Measurements from ENCODE around the gene APOF. TPM values are rescaled to one million over a fixed set of nuclear protein-coding genes. Genes with fewer than 3 reads are reported as not detected.
A peak's percentile ranks its signal among the peaks of the same experiment; 100 is the strongest.

Gene APOF
- total and polyA plus RNA-seq, 10 of the 15 experiments (the other 5 are each of a cell fraction or from before 2014, with no cell fraction given), result 0.04 to 0.19 (median 0.11) TPM; not detected in 5

DNA sequence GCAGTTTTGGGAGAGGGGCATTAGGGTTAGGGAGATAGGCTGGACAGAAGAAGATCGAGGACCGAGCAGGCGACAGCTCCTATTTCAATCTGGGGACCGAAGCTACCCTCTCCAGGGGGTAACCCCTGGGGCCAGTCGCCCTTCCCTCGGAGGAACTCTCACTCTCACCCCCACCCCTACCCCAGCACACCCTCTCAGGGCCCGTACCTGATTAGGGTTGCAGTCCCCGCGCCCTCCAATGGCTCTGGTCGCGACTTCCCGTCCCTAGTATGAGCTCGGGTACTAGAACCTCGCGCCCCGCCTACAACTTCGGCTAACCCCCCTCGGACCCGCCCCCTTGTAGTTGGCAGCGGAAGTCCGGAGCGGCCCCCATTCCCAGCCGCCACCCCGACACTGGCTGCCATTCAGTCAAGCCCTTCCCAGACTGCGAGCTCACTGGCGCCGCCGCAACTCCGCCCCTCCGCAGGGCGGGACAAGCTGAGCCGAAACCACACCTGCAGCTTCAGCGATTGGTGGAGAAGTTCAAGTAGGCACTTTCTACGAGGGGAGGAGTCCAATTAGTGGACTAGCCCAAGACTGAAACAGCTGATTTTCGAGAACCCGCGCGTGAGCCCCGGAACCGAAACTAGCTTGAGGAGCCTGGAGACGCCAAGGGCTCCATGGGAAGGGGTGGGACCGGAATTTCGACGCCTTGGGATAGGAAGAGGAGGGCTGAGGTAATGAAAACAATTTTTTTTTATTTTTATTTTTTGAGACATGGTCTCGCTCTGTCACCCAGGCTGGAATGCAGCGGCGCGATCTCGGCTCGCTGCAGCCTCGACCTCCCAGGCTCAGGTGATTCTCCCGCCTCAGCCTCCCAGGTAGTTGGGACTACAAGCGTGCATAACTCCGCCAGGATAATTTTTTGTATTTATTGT is 2.5 kb downstream of the APOF start, which contains the start of gene STAT2 (continued):
- TF ChIP-seq, protein P1, sequence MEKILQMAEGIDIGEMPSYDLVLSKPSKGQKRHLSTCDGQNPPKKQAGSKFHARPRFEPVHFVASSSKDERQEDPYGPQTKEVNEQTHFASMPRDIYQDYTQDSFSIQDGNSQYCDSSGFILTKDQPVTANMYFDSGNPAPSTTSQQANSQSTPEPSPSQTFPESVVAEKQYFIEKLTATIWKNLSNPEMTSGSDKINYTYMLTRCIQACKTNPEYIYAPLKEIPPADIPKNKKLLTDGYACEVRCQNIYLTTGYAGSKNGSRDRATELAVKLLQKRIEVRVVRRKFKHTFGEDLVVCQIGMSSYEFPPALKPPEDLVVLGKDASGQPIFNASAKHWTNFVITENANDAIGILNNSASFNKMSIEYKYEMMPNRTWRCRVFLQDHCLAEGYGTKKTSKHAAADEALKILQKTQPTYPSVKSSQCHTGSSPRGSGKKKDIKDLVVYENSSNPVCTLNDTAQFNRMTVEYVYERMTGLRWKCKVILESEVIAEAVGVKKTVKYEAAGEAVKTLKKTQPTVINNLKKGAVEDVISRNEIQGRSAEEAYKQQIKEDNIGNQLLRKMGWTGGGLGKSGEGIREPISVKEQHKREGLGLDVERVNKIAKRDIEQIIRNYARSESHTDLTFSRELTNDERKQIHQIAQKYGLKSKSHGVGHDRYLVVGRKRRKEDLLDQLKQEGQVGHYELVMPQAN (conservative IDR thresholded peaks at IDR 0.05), result peak; percentile 78; the same call in 1 of the 2 replicates
- TF ChIP-seq SREBF2 (IDR thresholded peaks at IDR 0.05; ENCODE audit: low read length) (no peak), SMAD1 (IDR thresholded peaks at IDR 0.05; ENCODE audit: low read depth, partially characterized antibody) (peak; percentile 42), CBX3 (IDR thresholded peaks at IDR 0.05; ENCODE audit: borderline replicate concordance, low read depth) (no peak), NR2C2 (IDR thresholded peaks at IDR 0.05; ENCODE audit: borderline replicate concordance, control insufficient read depth, insufficient read length, low read depth) (no peak), EED (IDR thresholded peaks at IDR 0.05; ENCODE audit: low read depth) (peak; percentile 97), HDAC2 (IDR thresholded peaks at IDR 0.05) (no peak), BCL11A (IDR thresholded peaks at IDR 0.05; ENCODE audit: low read depth, low read length) (peak; percentile 48; the same call in 1 of the 2 replicates), SIN3A (IDR thresholded peaks at IDR 0.05; ENCODE audit: low read depth, low read length) (peak; percentile 75; the same call in 1 of the 2 replicates), ZNF274 (IDR thresholded peaks at IDR 0.05; ENCODE audit: insufficient read depth, insufficient read length) (no peak), ZSCAN29 (IDR thresholded peaks at IDR 0.05) (no peak), CBX5 (IDR thresholded peaks at IDR 0.05; ENCODE audit: low read depth) (no peak), HDGF (IDR thresholded peaks at IDR 0.05) (peak; percentile 95; the same call in 1 of the 2 replicates), KDM1A (IDR thresholded peaks at IDR 0.05; ENCODE audit: borderline replicate concordance) (no peak), NR2F1 (conservative IDR thresholded peaks at IDR 0.05) (peak; percentile 55), SP1 (IDR thresholded peaks at IDR 0.05; ENCODE audit: low read depth, low read length) (peak; percentile 90), FOXK2 (IDR thresholded peaks at IDR 0.05) (peak; percentile 75; the same call in 1 of the 2 replicates), YBX1 (IDR thresholded peaks at IDR 0.05) (no peak), NR2C1 (IDR thresholded peaks at IDR 0.05) (peak; percentile 47; the same call in 1 of the 2 replicates), JUND (IDR thresholded peaks at IDR 0.05; ENCODE audit: low read depth, low read length) (peak; percentile 25; the same call in 1 of the 2 replicates)
- TF ChIP-seq, protein P2, sequence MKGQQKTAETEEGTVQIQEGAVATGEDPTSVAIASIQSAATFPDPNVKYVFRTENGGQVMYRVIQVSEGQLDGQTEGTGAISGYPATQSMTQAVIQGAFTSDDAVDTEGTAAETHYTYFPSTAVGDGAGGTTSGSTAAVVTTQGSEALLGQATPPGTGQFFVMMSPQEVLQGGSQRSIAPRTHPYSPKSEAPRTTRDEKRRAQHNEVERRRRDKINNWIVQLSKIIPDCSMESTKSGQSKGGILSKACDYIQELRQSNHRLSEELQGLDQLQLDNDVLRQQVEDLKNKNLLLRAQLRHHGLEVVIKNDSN (IDR thresholded peaks at IDR 0.05; ENCODE audit: borderline replicate concordance, extremely low read length, insufficient read depth, low read depth, low read length), result no peak
- TF ChIP-seq, protein P3, sequence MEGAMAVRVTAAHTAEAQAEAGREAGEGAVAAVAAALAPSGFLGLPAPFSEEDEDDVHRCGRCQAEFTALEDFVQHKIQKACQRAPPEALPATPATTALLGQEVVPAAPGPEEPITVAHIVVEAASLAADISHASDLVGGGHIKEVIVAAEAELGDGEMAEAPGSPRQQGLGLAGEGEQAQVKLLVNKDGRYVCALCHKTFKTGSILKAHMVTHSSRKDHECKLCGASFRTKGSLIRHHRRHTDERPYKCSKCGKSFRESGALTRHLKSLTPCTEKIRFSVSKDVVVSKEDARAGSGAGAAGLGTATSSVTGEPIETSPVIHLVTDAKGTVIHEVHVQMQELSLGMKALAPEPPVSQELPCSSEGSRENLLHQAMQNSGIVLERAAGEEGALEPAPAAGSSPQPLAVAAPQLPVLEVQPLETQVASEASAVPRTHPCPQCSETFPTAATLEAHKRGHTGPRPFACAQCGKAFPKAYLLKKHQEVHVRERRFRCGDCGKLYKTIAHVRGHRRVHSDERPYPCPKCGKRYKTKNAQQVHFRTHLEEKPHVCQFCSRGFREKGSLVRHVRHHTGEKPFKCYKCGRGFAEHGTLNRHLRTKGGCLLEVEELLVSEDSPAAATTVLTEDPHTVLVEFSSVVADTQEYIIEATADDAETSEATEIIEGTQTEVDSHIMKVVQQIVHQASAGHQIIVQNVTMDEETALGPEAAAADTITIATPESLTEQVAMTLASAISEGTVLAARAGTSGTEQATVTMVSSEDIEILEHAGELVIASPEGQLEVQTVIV (IDR thresholded peaks at IDR 0.05; ENCODE audit: borderline replicate concordance, partially characterized antibody), result peak; percentile 65
- TF ChIP-seq, protein P4, sequence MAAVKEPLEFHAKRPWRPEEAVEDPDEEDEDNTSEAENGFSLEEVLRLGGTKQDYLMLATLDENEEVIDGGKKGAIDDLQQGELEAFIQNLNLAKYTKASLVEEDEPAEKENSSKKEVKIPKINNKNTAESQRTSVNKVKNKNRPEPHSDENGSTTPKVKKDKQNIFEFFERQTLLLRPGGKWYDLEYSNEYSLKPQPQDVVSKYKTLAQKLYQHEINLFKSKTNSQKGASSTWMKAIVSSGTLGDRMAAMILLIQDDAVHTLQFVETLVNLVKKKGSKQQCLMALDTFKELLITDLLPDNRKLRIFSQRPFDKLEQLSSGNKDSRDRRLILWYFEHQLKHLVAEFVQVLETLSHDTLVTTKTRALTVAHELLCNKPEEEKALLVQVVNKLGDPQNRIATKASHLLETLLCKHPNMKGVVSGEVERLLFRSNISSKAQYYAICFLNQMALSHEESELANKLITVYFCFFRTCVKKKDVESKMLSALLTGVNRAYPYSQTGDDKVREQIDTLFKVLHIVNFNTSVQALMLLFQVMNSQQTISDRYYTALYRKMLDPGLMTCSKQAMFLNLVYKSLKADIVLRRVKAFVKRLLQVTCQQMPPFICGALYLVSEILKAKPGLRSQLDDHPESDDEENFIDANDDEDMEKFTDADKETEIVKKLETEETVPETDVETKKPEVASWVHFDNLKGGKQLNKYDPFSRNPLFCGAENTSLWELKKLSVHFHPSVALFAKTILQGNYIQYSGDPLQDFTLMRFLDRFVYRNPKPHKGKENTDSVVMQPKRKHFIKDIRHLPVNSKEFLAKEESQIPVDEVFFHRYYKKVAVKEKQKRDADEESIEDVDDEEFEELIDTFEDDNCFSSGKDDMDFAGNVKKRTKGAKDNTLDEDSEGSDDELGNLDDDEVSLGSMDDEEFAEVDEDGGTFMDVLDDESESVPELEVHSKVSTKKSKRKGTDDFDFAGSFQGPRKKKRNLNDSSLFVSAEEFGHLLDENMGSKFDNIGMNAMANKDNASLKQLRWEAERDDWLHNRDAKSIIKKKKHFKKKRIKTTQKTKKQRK (IDR thresholded peaks at IDR 0.05; ENCODE audit: low read depth, low read length), result no peak
